Smooth muscle cell (in vitro differentiated cells): ENCODE measurements around the gene GPHN. TPM values are rescaled to one million over a fixed set of nuclear protein-coding genes. Genes with fewer than 3 reads are reported as not detected.

Source experiments
- DNase-seq: peaks from one replicate; lab custom pipeline; 2025; ENCODE audit not compliant: unreplicated experiment; lab: John Stamatoyannopoulos, UW
- H2AFZ ChIP-seq: fragments of 200-600 bp; sonication (generic); 2 replicates; pipeline ENCODE4 v1.6.0; 2016; ENCODE audit warnings: antibody characterized with exemption, low read depth, mild to moderate bottlenecking
- H3F3A ChIP-seq: fragments of 200-600 bp; sonication (generic); 2 replicates; pipeline ENCODE4 v1.6.0; 2017; ENCODE audit warnings: antibody characterized with exemption, low read depth
- H3K27ac ChIP-seq: fragments of 200-600 bp; sonication (generic); 2 replicates; pipeline ENCODE4 v1.5.1; 2016; ENCODE audit warnings: low read depth, mild to moderate bottlenecking
- H3K27me3 ChIP-seq: fragments of 200-600 bp; sonication (generic); 2 replicates; pipeline ENCODE4 v1.6.1; 2016; ENCODE audit warnings: low read depth, mild to moderate bottlenecking
- H3K36me3 ChIP-seq: fragments of 200-600 bp; sonication (generic); 2 replicates; pipeline ENCODE4 v1.5.1; 2016; ENCODE audit warnings: low read depth
- H3K4me1 ChIP-seq: fragments of 200-600 bp; sonication (generic); 2 replicates; pipeline ENCODE4 v1.5.1; 2016; ENCODE audit warnings: low read depth
- H3K4me2 ChIP-seq: fragments of 200-600 bp; sonication (generic); 2 replicates; pipeline ENCODE4 v1.6.0; 2016; ENCODE audit warnings: mild to moderate bottlenecking
- H3K4me3 ChIP-seq: fragments of 200-600 bp; sonication (generic); 2 replicates; pipeline ENCODE4 v1.5.1; 2016; ENCODE audit warnings: mild to moderate bottlenecking
- H3K79me2 ChIP-seq: fragments of 200-600 bp; sonication (generic); 2 replicates; pipeline ENCODE4 v1.6.0; 2016; ENCODE audit warnings: low read depth, mild to moderate bottlenecking
- H3K9ac ChIP-seq: fragments of 200-600 bp; sonication (generic); 2 replicates; pipeline ENCODE4 v1.6.0; 2016; ENCODE audit warnings: low read depth
- H3K9me3 ChIP-seq: fragments of 200-600 bp; sonication (generic); replicated peaks from 2 replicates; pipeline ENCODE4 v1.5.1; 2016; ENCODE audit warnings: low read depth
- H4K20me1 ChIP-seq: fragments of 200-600 bp; sonication (generic); 2 replicates; pipeline ENCODE4 v1.6.0; 2016; ENCODE audit warnings: low read depth
- CTCF ChIP-seq: fragments of 200-600 bp; sonication (generic); IDR thresholded peaks from 2 replicates; pipeline ENCODE4 v1.5.1; 2017; ENCODE audit warnings: borderline replicate concordance, mild to moderate bottlenecking, antibody characterized with exemption; ENCODE audit not compliant: insufficient read depth, poor library complexity, severe bottlenecking
- WGBS: methylation state at CpG from one replicate; pipeline ENCODE4 v1.1.7; 2016; ENCODE audit warnings: low lambda C conversion rate; 5-methylcytosine and 5-hydroxymethylcytosine counted together
- polyA plus RNA-seq: library from polyadenylated mRNA; unstranded; fragments of >200 nt; fragmentation: Nextera tagmentation; extraction: Ambion mirVana; gene quantifications from 2 replicates; pipeline ENCODE4 v1.2.1, GENCODE V29; 2016
- total RNA-seq: library from RNA; depleted of rRNA; stranded (reverse); fragments of >200 nt; gene quantifications from 2 replicates; pipeline ENCODE4 v1.2.3, GENCODE V29; 2014

GPHN gene
- total and polyA plus RNA-seq, 2 experiments from 2014 or later, result 8.6 to 18.9 TPM

- no peaks in the 10 kb centered on the region for H3K27me3 ChIP-seq
- H3K4me3 ChIP-seq, result no peak overlapping the region
- H4K20me1 ChIP-seq, result no peaks in the 10 kb centered on the region
- no peaks in the 10 kb centered on the region for H3K79me2 ChIP-seq
- H3K36me3 ChIP-seq, result no peaks in the 10 kb centered on the region
- H3F3A ChIP-seq, result no peaks in the 10 kb centered on the region
- no peak overlapping the region for H2AFZ ChIP-seq
- no peaks in the 10 kb centered on the region for H3K9me3 ChIP-seq
- H3K4me1 ChIP-seq, result no peaks in the 10 kb centered on the region
- TF ChIP-seq CTCF, result no peak
- WGBS, result 91% methylated on average over 1 of the region's 1 CpG
- no peak overlapping the region for H3K27ac ChIP-seq
- DNase-seq, result no peak
- H3K9ac ChIP-seq, result no peak overlapping the region
- H3K4me2 ChIP-seq, result no peak overlapping the region
Measured at GRCh38 chr14:66745078-66745477, 237.1 kb downstream of the GPHN start.

- Histone ChIP-seq H3F3A (no peaks in the 10 kb centered on the region), H4K20me1 (no peaks in the 10 kb centered on the region), H3K4me3 (no peak overlapping the region), H3K9me3 (no peaks in the 10 kb centered on the region), H2AFZ (no peak overlapping the region), H3K9ac (no peak overlapping the region), H3K79me2 (no peaks in the 10 kb centered on the region), H3K27ac (no peak overlapping the region), H3K36me3 (no peaks in the 10 kb centered on the region), H3K4me1 (no peaks in the 10 kb centered on the region), H3K4me2 (no peak overlapping the region), H3K27me3 (no peaks in the 10 kb centered on the region)
- 80% methylated on average over 2 of the region's 2 CpGs for WGBS
- peak; percentile 48 for TF ChIP-seq CTCF
- DNase-seq, result no peak
Measured at GRCh38 chr14:66746316-66747006, 238.5 kb downstream of the GPHN start.

GRCh38 chr14:66752109-66752508, 244.2 kb downstream of the GPHN start:
- no peak overlapping the region for H3K9ac ChIP-seq
- H3K36me3 ChIP-seq, result no peaks in the 10 kb centered on the region
- no peak overlapping the region for H3K27ac ChIP-seq
- no peak for TF ChIP-seq CTCF
- H3K4me2 ChIP-seq, result no peak overlapping the region
- H3K9me3 ChIP-seq, result no peaks in the 10 kb centered on the region
- H3K27me3 ChIP-seq, result no peaks in the 10 kb centered on the region
- H3K79me2 ChIP-seq, result no peaks in the 10 kb centered on the region
- no peak for DNase-seq
- H2AFZ ChIP-seq, result no peak overlapping the region
- no peaks in the 10 kb centered on the region for H3F3A ChIP-seq
- H3K4me3 ChIP-seq, result no peak overlapping the region
- H3K4me1 ChIP-seq, result no peaks in the 10 kb centered on the region
- WGBS, result 91% methylated on average over 2 of the region's 2 CpGs
- no peaks in the 10 kb centered on the region for H4K20me1 ChIP-seq

GRCh38 chr14:66758031-66758613, 250.2 kb downstream of the GPHN start:
- Histone ChIP-seq H3K4me1 (no peaks in the 10 kb centered on the region), H3K79me2 (no peaks in the 10 kb centered on the region), H3K27me3 (no peaks in the 10 kb centered on the region), H3K27ac (no peak overlapping the region), H3K9me3 (no peaks in the 10 kb centered on the region), H3K4me2 (no peak overlapping the region), H3F3A (no peaks in the 10 kb centered on the region), H3K4me3 (no peak overlapping the region), H3K36me3 (no peaks in the 10 kb centered on the region), H3K9ac (no peak overlapping the region), H4K20me1 (no peaks in the 10 kb centered on the region), H2AFZ (no peak overlapping the region)
- WGBS, result 73% methylated on average over 6 of the region's 6 CpGs
- no peak for TF ChIP-seq CTCF
- DNase-seq, result no peak
